GM13977 (cell line): Measurements from ENCODE around the gene KLHL29.

Experiments
- DNase-seq: peaks from one replicate; pipeline ENCODE4 v3.0.0; 2012; ENCODE audit warnings: low spot score
- in situ Hi-C: fragments of 300-500 bp; cut with MboI; formaldehyde crosslinking; loops from one replicate; pipeline ENCODE4 v1.12.0; 2022; ENCODE audit warnings: low sequenced_read_pairs, low pct_unique_long_range_greater_than_20kb, mixed read lengths, inconsistent platforms; ENCODE audit not compliant: unreplicated experiment
- TF ChIP-seq, protein P1 (sequence below): IDR thresholded peaks from 2 replicates; pipeline ENCODE4 v1.5.1; 2012; ENCODE audit warnings: mild to moderate bottlenecking, control low read depth; ENCODE audit not compliant: insufficient read depth; ENCODE audit errors: extremely low read depth, missing control alignments

KLHL29 gene

GRCh38 chr2:23488584-23488983 lies 103.6 kb downstream of the KLHL29 start:
- in situ Hi-C loops = no loop called here
- TF ChIP-seq, protein P1, sequence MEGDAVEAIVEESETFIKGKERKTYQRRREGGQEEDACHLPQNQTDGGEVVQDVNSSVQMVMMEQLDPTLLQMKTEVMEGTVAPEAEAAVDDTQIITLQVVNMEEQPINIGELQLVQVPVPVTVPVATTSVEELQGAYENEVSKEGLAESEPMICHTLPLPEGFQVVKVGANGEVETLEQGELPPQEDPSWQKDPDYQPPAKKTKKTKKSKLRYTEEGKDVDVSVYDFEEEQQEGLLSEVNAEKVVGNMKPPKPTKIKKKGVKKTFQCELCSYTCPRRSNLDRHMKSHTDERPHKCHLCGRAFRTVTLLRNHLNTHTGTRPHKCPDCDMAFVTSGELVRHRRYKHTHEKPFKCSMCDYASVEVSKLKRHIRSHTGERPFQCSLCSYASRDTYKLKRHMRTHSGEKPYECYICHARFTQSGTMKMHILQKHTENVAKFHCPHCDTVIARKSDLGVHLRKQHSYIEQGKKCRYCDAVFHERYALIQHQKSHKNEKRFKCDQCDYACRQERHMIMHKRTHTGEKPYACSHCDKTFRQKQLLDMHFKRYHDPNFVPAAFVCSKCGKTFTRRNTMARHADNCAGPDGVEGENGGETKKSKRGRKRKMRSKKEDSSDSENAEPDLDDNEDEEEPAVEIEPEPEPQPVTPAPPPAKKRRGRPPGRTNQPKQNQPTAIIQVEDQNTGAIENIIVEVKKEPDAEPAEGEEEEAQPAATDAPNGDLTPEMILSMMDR = no peak
- no peak for DNase-seq

DNA sequence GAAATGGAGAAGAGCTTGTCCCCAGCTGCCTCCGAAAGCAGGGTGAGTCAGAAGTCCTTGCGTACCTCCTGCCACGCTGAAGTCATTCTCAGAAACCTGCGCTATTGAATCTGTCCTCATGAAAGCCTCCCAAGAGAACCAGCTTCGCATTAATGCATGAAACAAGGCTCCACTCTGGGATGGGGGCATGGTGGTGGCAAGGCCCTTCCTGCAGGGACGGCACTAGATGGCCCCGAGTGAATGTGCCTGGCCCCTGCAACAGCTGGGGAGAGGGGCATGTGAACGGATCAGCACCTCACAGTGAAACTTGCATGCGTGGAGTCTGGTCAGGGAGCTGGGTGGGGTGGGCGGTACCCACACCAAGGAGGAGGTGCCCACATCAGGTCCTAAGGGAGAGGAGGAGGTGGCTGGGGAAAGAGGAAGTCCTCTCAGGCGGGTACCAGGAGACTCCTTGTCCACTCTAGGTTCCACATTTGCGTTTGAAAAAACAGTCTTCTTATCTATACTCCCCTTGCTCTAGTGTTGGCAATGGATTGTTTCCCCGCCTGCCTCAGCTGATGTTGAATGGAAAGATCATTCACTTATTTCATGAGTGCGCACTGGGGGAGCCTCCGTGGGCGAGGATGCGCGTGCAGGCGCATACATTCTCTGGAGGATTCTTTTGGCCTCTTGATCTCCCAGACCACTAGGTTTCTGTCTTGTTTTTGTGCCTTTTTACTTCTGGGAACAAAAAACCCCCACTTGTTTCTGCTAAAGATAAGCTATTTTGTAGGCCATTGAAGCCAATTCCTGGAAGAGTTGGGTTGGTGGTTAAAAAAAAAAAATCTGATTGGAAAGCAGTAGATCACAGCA lies 104.7 kb downstream of the KLHL29 start:
- TF ChIP-seq, protein P1 = no peak
- in situ Hi-C loops = no loop called here
- DNase-seq = no peak

DNA sequence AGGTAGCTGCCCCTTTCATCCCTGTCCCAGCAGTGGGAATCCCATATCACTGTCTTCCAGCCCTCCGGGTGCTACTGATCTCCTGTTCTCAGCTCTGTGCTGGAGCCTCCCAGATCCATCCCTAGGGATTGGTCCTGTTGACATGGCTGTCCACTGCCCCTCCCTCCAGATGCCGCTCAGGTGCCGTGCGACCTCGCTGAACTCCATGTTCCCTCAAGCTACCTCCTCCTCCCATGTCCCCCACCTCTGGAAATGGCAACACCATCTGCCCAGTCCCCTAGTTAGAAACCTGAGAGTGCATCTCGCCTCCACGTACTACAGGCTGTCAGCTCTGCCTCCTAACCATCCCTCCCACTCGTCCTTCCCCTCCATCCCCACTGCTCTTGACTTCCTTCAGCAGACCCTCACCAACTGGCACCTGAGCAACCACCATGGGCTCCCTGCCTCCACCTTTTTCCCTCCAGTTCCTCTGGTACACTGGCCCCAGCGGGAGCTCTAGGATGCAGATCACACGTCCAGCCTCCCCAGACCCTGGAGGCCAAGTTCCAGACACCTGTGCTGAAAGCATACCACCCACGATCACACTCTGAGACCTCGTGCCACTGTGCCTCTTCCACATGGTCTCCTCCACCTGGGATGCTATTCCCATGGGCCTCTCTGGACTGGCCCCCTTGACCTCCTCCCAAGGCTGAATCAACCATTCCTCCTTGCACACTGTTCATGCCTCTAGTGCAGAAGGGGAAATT lies 106.8 kb downstream of the KLHL29 start:
- in situ Hi-C loops = no loop called here
- no peak for DNase-seq
- TF ChIP-seq, protein P1 = no peak

GRCh38 chr2:23492337-23492675 lies 107.3 kb downstream of the KLHL29 start:
- TF ChIP-seq, protein P1 = no peak
- no peak for DNase-seq
- in situ Hi-C loops = no loop called here

- TF ChIP-seq, protein P1 = no peak
- no peak for DNase-seq
- in situ Hi-C loops = no loop called here
Measured at GRCh38 chr2:23492921-23493320, 107.9 kb downstream of the KLHL29 start.

GRCh38 chr2:23493846-23494245 lies 108.9 kb downstream of the KLHL29 start:
- TF ChIP-seq, protein P1 = no peak
- DNase-seq = no peak

More at GRCh38 chr2:23493846-23494245, 108.9 kb downstream of the KLHL29 start:
- in situ Hi-C loops = no loop called here
